Activated CD8-positive, alpha-beta T cell treated with anti-CD3 and anti-CD28 coated beads for 36 hours (primary cell): Measurements from ENCODE around the gene DCANP1. TPM values are rescaled to one million over a fixed set of nuclear protein-coding genes. Genes with fewer than 3 reads are reported as not detected.

Experiments
- ATAC-seq: fragments of 200-7000 bp; cut with Tn5 transposase; one replicate; pipeline ENCODE4 v1.10.0; 2021; ENCODE audit warnings: mild to moderate bottlenecking, moderate library complexity
- CTCF ChIA-PET: fragments of 350-600 bp; sonication (Branson Sonifier 250); formaldehyde crosslinking; loops from one replicate; lab custom pipeline; 2021; ENCODE audit warnings: antibody characterized with exemption; lab: Charles Lee
- POLR2A ChIA-PET: fragments of 350-600 bp; sonication (Branson Sonifier 250); formaldehyde crosslinking; loops from one replicate; lab custom pipeline; 2021; ENCODE audit warnings: antibody characterized with exemption; lab: Charles Lee
- DNase-seq: peaks from one replicate; pipeline ENCODE4 v3.0.0-alpha.2; 2020
- H3K27ac Mint-ChIP-seq: one replicate; pipeline ENCODE4 v1.8.0; 2021; ENCODE audit warnings: mild to moderate bottlenecking, mixed read lengths
- H3K27me3 Mint-ChIP-seq: one replicate; pipeline ENCODE4 v1.8.0; 2021; ENCODE audit warnings: mixed read lengths
- H3K36me3 Mint-ChIP-seq: one replicate; pipeline ENCODE4 v1.8.0; 2021; ENCODE audit warnings: low read depth, mixed read lengths
- H3K4me1 Mint-ChIP-seq: one replicate; pipeline ENCODE4 v1.8.0; 2021; ENCODE audit warnings: low read depth, mixed read lengths
- H3K4me3 Mint-ChIP-seq: one replicate; pipeline ENCODE4 v1.8.0; 2021; ENCODE audit warnings: mild to moderate bottlenecking, moderate library complexity, mixed read lengths
- H3K9me3 Mint-ChIP-seq: one replicate; pipeline ENCODE4 v1.8.0; 2021; ENCODE audit warnings: mixed read lengths
- intact Hi-C: fragments of 100-400 bp; cut with micrococcal nuclease; formaldehyde crosslinking; loops from one replicate; pipeline ENCODE4 v1.10.0; 2022
- total RNA-seq, 2 experiments: library from RNA; stranded (reverse); gene quantifications; one replicate each; pipeline ENCODE4 v1.2.3, GENCODE V29; 2021
- TF ChIP-seq, protein P1 (sequence below): fragments of 200-600 bp; IDR thresholded peaks from one replicate; pipeline ENCODE4 v1.8.0; 2022; ENCODE audit warnings: antibody characterized with exemption, mild to moderate bottlenecking

The DCANP1 gene
- total RNA-seq, 2 experiments from 2014 or later, result not detected

- no peak for ATAC-seq
- Mint-ChIP-seq H3K36me3 (no peaks in the 10 kb centered on the region), H3K27ac (no peak overlapping the region), H3K4me3 (no peak overlapping the region), H3K9me3 (no peaks in the 10 kb centered on the region), H3K4me1 (no peaks in the 10 kb centered on the region), H3K27me3 (no peaks in the 10 kb centered on the region)
- ChIA-PET POLR2A (no interaction called here), CTCF (no interaction called here)
- no peak for DNase-seq
- TF ChIP-seq, protein P1, sequence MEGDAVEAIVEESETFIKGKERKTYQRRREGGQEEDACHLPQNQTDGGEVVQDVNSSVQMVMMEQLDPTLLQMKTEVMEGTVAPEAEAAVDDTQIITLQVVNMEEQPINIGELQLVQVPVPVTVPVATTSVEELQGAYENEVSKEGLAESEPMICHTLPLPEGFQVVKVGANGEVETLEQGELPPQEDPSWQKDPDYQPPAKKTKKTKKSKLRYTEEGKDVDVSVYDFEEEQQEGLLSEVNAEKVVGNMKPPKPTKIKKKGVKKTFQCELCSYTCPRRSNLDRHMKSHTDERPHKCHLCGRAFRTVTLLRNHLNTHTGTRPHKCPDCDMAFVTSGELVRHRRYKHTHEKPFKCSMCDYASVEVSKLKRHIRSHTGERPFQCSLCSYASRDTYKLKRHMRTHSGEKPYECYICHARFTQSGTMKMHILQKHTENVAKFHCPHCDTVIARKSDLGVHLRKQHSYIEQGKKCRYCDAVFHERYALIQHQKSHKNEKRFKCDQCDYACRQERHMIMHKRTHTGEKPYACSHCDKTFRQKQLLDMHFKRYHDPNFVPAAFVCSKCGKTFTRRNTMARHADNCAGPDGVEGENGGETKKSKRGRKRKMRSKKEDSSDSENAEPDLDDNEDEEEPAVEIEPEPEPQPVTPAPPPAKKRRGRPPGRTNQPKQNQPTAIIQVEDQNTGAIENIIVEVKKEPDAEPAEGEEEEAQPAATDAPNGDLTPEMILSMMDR, result no peak
- intact Hi-C loops, result no loop called here
Observed at GRCh38 chr5:135443161-135443960, 3.8 kb downstream of the DCANP1 start.

DNA sequence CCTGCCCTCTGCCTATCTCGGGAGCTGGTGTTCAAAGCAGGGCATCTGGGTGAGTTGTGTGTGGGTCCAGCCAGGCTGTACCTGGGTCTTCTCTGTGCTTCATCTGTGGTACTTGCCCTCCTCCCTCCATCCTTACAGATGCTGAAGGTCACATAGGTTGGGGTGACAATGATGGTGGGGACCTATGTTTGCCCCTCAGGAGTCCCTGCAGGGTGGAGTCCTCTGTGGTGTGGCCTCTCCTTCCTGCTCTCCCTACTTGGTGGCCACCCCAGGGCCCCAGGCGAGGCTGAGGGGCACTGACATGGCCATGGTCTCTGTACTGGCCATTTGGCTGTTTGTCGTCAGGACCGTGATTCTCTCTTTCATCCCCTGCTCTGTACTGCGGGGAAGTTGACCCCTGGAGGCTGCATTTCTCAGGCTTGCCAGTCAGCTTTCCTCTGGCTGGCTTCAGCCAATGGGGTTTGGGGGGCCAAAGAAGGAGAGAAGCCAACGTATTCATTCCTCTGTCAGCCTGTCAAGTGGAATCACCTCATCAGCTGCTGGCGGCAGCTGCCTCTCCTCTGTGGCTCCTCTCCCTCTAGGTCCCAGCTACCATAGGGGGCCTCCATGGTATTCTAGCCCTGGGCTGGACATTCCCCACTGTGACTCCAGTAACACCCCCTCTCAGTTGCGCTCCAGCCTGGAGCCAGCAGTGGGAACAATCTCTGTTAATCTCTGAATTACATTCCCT lies 4.6 kb downstream of the DCANP1 start:
- ChIA-PET CTCF (interaction anchor here (1.1 kb wide), 1 partner anchor 109 kb away, joined by 3 read pairs; no protein-coding TSS in a partner anchor), POLR2A (no interaction called here)
- no peak overlapping the region for H3K4me3 Mint-ChIP-seq
- no peaks in the 10 kb centered on the region for H3K36me3 Mint-ChIP-seq
- H3K27me3 Mint-ChIP-seq, result no peaks in the 10 kb centered on the region
- no peak for ATAC-seq
- H3K27ac Mint-ChIP-seq, result no peak overlapping the region
- H3K4me1 Mint-ChIP-seq, result no peaks in the 10 kb centered on the region
- intact Hi-C loops, result no loop called here
- no peaks in the 10 kb centered on the region for H3K9me3 Mint-ChIP-seq
- TF ChIP-seq, protein P1, result no peak
- DNase-seq, result no peak

- ATAC-seq (no peak), DNase-seq (no peak)
- no peaks in the 10 kb centered on the region for H3K9me3 Mint-ChIP-seq
- H3K4me3 Mint-ChIP-seq, result no peak overlapping the region
- POLR2A ChIA-PET, result no interaction called here
- no peaks in the 10 kb centered on the region for H3K36me3 Mint-ChIP-seq
- CTCF ChIA-PET, result interaction anchor here (1.1 to 2.2 kb wide), 4 partner anchors 16 to 110 kb away, joined by 3 to 11 read pairs (median 7); no protein-coding TSS in a partner anchor
- TF ChIP-seq, protein P1, result no peak
- intact Hi-C loops, result no loop called here
- no peaks in the 10 kb centered on the region for H3K4me1 Mint-ChIP-seq
- H3K27ac Mint-ChIP-seq, result no peak overlapping the region
- no peaks in the 10 kb centered on the region for H3K27me3 Mint-ChIP-seq
Observed at GRCh38 chr5:135441919-135442318, 5.2 kb downstream of the DCANP1 start.

DNA sequence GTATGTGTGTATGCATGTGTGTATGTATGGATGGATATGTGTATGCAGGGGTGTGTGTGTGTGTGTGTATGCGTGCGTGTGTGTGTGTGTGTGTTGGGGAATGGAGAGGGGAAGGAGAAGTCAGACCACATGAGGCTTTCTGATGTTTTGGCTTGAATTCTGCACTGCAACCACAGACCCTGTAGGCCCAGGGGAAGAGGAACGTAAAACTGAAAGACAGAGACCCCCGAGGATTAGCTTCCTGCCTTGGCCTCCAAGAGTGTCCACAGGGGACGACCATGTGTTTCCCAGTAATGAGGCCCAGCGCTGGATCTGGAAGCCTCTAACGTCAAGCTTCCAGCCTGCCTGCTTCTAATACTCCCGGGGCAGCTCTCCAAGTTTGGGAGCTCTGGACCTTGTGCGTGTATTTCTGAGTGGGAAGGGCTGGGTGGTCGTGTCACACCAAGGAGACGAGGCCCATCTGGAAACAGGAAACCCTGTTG lies 5.8 kb downstream of the DCANP1 start:
- TF ChIP-seq, protein P1, result no peak
- DNase-seq (no peak), ATAC-seq (no peak)
- no peak overlapping the region for H3K4me3 Mint-ChIP-seq
- H3K27me3 Mint-ChIP-seq, result peaks cover under 1% of the 10 kb centered on the region
- no peaks in the 10 kb centered on the region for H3K4me1 Mint-ChIP-seq
- ChIA-PET CTCF (interaction anchor here (1.1 to 2.2 kb wide), 5 partner anchors 15 to 110 kb away, joined by 3 to 11 read pairs (median 6); no protein-coding TSS in a partner anchor), POLR2A (no interaction called here)
- no peaks in the 10 kb centered on the region for H3K36me3 Mint-ChIP-seq
- H3K9me3 Mint-ChIP-seq, result no peaks in the 10 kb centered on the region
- intact Hi-C loops, result no loop called here
- H3K27ac Mint-ChIP-seq, result no peak overlapping the region
